GM19467 (cell line): ENCODE results near the gene DEDD.
A peak's percentile ranks its signal among the peaks of the same experiment; 100 is the strongest.

Experiments
- ATAC-seq: cut with Tn5 transposase; IDR thresholded peaks from one replicate; pipeline ENCODE4 v1.9.1; 2021; ENCODE audit warnings: mild to moderate bottlenecking, moderate library complexity; ENCODE audit not compliant: unreplicated experiment

Gene DEDD

GRCh38 chr1:161163793-161164192 lies 31.3 kb upstream of the DEDD start:
- no peak for ATAC-seq

GRCh38 chr1:161162806-161163205 lies 30.3 kb upstream of the DEDD start:
- no peak for ATAC-seq

DNA sequence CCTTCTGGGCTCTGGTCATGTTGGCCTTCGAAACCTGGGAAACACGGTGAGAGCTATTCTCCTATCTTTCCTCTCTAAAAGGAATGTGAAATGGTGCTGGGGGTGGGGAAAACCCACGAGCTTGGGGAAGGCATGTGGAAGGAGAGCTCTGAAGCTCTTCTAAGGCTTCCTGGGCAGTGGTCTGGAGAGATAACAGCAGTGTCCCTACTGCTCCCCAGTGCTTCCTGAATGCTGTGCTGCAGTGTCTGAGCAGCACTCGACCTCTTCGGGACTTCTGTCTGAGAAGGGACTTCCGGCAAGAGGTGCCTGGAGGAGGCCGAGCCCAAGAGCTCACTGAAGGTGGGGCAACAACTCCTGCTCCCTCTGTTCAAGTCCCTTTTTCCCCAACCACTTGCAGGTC lies 29.6 kb upstream of the DEDD start:
- no peak for ATAC-seq

GRCh38 chr1:161161652-161162051 lies 29.2 kb upstream of the DEDD start:
- no peak for ATAC-seq

DNA sequence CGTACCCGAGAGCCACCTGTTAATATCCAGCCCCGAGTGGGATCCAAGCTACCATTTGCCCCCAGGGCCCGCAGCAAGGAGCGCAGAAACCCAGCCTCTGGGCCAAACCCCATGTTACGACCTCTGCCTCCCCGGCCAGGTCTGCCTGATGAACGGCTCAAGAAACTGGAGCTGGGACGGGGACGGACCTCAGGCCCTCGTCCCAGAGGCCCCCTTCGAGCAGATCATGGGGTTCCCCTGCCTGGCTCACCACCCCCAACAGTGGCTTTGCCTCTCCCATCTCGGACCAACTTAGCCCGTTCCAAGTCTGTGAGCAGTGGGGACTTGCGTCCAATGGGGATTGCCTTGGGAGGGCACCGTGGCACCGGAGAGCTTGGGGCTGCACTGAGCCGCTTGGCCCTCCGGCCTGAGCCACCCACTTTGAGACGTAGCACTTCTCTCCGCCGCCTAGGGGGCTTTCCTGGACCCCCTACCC lies 28.2 kb upstream of the DEDD start:
- no peak for ATAC-seq

GRCh38 chr1:161159913-161160243 lies 27.4 kb upstream of the DEDD start:
- no peak for ATAC-seq

DNA sequence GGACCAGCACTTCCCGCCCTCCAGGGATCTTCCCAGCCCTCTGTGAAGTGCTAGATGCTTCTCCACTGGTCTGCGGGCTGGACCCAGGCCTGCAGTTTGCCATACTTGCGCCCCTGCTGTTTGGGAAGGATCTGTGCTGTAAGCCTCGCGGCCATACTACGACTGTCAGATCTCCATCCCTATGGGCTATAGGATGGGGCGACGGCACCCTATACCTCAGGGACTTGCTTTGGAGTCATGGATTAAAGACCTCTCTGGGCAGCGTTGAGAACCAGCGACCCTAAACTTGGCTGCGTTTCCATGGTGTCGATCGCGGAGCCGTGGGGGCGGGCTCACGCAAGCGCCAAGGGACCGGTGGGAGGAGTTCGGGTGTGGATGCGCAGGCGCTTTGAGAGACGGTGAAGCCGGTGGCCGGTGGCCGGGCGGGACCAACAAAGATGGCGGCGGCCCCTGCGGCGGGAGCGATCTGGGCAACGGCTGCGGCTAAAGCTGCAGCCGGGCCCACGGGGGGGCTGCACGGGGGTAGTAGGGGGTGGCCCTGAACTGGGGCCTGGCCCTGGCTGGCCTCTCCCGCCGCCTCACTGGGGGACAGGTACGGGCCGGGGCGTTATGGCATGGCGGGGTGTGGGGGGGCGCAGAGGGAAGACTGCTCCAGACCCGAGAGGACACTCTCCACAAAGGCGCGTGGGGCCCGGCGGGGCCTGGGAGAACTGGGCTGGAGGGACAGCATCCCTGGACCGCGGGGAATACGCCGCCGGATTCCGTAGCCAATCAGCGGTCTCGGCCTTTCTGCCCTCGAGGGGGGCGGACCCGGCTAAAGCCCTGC lies 26.8 kb upstream of the DEDD start, which contains the start of gene USP21:
TSS of gene USP21 (plus strand) at position 414 of the 826 bp plus-strand sequence. CDS start 1,141 bp downstream, outside the sequence.
- peak; percentile 70 for ATAC-seq

DNA sequence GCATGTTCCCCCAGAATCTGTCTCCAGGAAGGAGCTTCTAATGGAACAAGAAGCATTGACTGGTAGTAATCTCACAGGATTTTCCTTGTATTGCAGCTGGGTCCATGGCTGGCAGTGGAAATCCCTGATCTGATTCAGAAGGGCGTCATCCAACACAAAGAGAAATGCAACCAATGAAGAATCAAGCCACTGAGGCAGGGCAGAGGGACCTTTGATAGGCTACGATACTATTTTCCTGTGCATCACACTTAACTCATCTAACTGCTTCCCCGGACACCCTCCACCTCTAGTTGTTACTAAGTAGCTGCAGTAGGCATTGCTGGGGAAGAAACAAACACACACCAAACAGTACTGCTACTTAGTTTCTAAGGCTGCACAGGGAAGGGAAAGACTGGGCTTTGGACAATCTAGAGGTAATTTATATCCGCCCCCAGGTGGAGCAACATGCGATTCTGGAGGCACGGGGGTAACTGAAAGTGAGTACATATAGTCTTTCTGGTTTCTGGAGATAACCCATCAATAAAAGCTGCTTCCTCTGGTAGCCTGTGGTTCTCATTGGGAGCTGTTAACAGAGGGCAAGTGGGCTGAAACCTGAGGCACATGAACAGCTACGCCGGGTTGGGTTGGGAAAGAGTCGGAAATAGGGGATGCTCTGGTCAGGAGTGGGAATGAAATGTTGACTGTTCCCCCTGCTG lies 26.0 kb upstream of the DEDD start:
- peak; percentile 6 for ATAC-seq

GRCh38 chr1:161157867-161158266 lies 25.4 kb upstream of the DEDD start:
- ATAC-seq: no peak

GRCh38 chr1:161153682-161154337 lies 21.3 kb upstream of the DEDD start, which contains the start of gene UFC1:
UFC1 (plus strand) TSS chr1:161153978; CDS start chr1:161153998, 20 bp downstream.
- peak; percentile 71 for ATAC-seq

GRCh38 chr1:161153176-161153575 lies 20.7 kb upstream of the DEDD start:
- ATAC-seq: no peak

DNA sequence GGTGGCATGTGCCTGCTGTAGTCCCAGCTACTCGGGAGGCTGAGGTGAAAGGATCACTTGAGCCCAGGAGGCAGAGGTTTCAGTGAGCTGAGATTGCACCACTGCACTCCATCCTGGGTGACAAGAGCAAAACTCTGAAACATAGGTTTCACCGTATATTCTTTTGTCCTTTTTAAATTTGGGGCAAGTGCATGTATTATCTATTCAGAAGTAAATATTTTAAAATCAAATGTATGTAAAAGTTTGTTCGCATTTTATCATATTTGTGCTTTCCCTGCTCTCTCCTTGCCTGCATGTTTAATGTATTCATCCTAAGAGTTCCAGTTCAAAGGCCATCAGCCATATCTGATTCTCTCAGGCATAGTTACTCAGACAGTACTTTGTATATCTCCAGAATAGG lies 13.4 kb upstream of the DEDD start:
- no peak for ATAC-seq

DNA sequence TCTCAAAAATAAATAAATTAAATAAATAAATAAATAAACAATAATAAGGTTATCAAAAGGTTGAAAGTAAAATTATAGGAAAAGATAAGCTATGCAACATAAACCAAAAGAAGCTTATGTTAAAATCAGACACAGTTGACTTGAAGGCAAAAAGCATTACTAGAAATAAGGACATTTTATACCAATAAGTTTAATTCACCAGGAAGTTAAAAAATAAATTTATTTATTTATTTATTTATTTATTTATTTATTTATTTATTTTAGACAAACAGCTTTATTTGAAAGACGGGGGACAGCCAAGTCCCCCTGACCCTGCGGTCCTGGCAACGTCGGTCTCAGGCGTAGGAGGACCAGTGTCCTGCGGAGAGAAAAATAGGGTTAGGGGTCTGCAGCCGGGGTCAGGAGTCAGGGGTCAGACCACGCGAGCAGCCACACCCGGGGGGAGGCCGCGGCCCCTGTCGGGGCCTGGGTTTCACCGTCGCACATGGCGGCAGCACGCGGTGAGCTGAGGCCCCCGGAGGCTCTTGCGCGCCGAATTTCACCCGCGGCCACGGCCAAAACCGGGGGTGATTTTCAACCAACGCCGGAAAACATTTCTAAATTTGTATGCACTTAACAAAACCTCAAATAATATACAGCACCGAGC lies 8.4 kb upstream of the DEDD start:
- ATAC-seq: no peak

- ATAC-seq: no peak
Measured at GRCh38 chr1:161139766-161140165, 7.3 kb upstream of the DEDD start.

- ATAC-seq: no peak
Measured at GRCh38 chr1:161138431-161138830, 6.0 kb upstream of the DEDD start.

- no peak for ATAC-seq
Measured at GRCh38 chr1:161137881-161138280, 5.4 kb upstream of the DEDD start.

GRCh38 chr1:161133220-161133740 lies 813 bp upstream of the DEDD start:
- no peak for ATAC-seq

- no peak for ATAC-seq
Measured at GRCh38 chr1:161131523-161132409, 701 bp downstream of the DEDD start.

DNA sequence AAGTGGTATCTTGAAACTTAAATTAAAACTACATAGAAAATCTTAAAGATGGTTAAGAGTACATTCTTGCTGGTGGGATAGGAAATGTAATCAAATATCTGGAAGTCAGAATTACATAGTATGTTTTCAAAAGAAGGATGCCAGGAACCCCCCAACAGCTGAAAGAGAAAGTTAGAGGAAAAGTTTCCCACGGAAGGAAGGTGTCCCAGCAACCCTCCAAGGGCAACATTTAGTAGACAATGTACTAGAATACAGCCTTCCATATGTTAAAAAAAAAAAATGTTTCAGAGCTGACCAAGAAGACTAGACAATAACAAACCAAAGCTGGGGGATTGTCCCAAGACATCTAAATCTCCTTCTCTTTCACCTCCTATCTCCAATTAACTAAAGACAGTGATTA lies 2.2 kb downstream of the DEDD start:
- ATAC-seq: no peak
